Measurements from ENCODE around the gene CCDC34.

DNA sequence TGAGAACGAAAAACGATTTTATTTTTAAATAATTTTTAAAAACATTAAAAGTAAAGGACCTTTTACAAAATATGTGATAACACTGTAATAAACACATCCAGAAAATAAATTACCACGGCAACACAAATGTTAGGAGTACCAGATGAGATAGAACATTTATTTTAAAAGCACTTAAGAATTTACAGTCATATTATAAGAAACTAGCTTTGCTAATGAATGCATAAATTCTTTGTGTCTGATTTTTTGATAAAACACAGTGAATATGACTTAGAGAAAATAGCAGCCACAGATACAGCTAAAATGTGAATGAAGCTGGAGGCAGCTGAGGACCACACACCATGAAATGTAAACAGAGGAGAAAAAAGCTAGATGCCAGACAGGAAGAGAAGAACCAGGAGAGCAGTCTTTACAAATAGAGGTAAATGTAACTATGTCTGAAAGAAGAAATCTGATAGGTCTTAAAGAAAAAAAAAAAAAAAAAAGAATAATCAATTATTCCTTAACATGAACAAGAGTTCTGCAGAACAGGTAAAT, 14.6 kb downstream of the CCDC34 start:
- no peak for TF ChIP-seq POLR2A (IDR thresholded peaks at IDR 0.05)
- TF ChIP-seq, protein P1, sequence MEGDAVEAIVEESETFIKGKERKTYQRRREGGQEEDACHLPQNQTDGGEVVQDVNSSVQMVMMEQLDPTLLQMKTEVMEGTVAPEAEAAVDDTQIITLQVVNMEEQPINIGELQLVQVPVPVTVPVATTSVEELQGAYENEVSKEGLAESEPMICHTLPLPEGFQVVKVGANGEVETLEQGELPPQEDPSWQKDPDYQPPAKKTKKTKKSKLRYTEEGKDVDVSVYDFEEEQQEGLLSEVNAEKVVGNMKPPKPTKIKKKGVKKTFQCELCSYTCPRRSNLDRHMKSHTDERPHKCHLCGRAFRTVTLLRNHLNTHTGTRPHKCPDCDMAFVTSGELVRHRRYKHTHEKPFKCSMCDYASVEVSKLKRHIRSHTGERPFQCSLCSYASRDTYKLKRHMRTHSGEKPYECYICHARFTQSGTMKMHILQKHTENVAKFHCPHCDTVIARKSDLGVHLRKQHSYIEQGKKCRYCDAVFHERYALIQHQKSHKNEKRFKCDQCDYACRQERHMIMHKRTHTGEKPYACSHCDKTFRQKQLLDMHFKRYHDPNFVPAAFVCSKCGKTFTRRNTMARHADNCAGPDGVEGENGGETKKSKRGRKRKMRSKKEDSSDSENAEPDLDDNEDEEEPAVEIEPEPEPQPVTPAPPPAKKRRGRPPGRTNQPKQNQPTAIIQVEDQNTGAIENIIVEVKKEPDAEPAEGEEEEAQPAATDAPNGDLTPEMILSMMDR (IDR thresholded peaks at IDR 0.05 in 4 of 5, conservative IDR thresholded peaks at IDR 0.05 in 1 of 5): no peak
